Fibroblast of mammary gland (primary cell): ENCODE data around the gene EFCAB11.

ENCODE experiments used
- DNase-seq: peaks from one replicate; pipeline ENCODE4 v3.0.0-alpha.2; 2010; ENCODE audit warnings: low read depth
- H3K4me3 ChIP-seq: 2 replicates; pipeline ENCODE4 v1.5.1; 2011; ENCODE audit warnings: low read depth, mild to moderate bottlenecking, low read length, moderate library complexity; ENCODE audit not compliant: control insufficient read depth
- TF ChIP-seq, protein P1 (sequence below): conservative IDR thresholded peaks from 2 replicates; pipeline ENCODE4 v1.5.1; 2011; ENCODE audit warnings: low read depth, low read length, inconsistent platforms; ENCODE audit not compliant: control insufficient read depth, insufficient read depth

The EFCAB11 gene

DNA sequence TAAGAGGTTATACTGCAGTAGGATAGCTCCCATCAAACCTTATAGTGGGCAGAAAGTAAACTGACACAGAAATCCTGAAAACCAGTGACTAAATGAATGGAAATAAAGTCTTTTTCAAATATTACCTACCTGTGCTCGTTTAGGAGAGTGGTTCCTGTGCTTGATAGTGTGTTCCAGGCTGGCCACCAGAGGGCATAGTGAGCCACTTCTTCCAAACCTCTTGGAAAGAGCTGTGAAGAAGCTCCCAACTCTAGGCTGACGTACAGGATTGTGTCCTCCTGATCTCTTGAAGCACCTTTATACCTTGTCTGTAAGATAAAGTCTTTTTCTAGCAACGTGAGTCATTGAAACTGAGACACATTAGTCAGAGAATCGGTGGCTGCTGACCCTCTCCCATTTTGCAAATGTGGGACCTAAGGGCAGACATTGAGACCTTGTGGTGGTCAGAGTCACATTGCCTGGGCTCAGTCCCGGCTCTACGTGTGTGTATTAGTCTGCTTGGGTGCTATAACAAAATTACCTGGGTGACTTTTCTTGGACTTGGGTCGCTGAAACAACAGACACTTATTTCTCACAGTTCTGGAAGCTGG, 18.8 kb upstream of the EFCAB11 start:
- TF ChIP-seq, protein P1, sequence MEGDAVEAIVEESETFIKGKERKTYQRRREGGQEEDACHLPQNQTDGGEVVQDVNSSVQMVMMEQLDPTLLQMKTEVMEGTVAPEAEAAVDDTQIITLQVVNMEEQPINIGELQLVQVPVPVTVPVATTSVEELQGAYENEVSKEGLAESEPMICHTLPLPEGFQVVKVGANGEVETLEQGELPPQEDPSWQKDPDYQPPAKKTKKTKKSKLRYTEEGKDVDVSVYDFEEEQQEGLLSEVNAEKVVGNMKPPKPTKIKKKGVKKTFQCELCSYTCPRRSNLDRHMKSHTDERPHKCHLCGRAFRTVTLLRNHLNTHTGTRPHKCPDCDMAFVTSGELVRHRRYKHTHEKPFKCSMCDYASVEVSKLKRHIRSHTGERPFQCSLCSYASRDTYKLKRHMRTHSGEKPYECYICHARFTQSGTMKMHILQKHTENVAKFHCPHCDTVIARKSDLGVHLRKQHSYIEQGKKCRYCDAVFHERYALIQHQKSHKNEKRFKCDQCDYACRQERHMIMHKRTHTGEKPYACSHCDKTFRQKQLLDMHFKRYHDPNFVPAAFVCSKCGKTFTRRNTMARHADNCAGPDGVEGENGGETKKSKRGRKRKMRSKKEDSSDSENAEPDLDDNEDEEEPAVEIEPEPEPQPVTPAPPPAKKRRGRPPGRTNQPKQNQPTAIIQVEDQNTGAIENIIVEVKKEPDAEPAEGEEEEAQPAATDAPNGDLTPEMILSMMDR = peak; percentile 95
- no peak overlapping the region for H3K4me3 ChIP-seq
- peak; percentile 72 for DNase-seq

DNA sequence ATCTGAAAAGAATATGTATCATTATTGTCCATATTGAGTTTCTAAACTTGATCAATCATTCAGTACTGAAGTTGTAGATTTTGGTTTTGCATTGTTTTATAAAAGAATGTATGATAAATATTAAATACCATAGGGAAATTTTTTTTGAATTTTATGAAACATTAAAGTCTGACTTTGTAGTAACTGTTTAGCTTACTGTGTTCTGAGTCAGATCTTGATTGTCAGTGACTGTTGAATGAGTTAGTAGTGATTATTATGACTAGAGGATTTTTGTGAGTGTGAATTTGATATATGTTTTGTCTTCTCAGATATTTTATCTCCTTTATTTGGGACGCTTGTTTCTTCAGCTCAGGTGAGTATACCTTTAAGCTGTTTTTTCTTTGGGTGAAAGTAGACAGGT, 11.3 kb upstream of the EFCAB11 start:
- TF ChIP-seq, protein P1 = no peak
- no peak for DNase-seq
- no peak overlapping the region for H3K4me3 ChIP-seq

DNA sequence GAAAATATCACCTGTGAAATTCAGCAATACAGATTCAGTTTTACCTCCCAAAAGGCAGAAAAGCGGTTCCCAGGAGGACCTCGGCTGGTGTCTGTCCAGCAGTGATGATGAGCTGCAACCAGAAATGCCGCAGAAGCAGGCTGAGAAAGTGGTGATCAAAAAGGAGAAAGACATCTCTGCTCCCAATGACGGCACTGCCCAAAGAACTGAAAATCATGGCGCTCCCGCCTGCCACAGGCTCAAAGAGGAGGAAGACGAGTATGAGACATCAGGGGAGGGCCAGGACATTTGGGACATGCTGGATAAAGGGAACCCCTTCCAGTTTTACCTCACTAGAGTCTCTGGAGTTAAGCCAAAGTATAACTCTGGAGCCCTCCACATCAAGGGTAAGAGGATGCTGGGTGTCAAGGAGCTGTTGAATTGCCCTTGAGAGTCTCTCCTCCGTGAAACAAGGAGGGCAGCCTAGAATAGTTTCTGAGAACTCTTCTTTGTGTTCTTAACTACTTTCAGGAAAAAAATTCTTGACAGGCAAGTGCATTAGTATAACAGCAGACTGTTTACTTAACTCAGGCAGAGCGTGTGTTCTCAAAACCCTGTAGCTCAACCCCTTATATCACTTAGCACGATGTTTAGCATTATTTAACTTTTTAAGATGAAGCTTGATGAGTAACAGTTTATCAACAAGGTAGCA, 8.9 kb upstream of the EFCAB11 start:
- no peak overlapping the region for H3K4me3 ChIP-seq
- no peak for DNase-seq
- TF ChIP-seq, protein P1 = no peak

DNA sequence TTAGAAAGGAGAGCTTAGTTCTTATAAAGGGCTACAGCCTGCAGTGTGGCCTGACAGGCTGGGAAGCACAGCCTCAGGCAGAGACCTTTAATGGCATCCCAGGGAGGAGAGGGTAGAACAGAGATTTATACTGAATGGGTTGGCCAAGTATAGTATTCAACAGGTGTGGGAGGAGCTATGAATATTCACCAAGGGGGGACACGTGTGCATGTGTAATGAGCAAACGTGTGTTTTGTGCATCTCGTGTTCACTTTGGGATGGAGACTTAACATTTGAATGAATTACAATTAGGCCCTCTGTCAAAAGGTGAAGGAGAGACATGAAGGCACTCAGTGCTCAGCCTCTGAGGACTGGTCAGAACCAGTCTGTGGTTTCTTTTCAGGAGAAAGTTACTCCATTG, 6.4 kb upstream of the EFCAB11 start:
- no peak for DNase-seq
- no peak overlapping the region for H3K4me3 ChIP-seq
- TF ChIP-seq, protein P1 = no peak

DNA sequence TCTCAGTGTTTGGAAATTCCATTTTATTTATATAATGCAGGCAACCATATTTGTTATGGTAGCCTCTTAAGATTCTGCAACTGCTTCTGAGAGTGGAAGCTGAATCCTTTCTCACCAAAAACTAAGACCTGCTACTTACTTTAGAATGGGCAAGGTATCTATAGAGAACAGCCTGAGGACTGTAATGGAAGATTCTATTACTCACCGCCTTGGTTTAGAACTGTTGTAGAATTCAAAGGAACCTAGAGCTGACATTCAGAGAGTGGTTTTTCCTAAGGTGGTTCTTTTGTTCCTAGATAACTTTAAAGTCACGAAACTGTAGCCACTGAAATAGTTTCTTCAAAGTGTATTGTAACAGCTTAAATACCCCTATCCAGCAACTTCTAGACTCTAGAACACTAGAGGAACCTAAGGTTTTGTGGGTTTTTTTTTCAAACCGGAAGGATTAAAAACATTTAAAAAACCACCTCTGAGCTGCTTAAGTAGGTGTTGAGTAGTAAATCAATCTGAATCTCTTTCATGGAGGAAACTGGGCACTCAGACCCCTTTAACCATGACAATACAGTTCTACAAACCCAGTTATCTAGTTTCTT, 5.4 kb upstream of the EFCAB11 start:
- DNase-seq = no peak
- TF ChIP-seq, protein P1 = no peak
- H3K4me3 ChIP-seq = no peak overlapping the region

DNA sequence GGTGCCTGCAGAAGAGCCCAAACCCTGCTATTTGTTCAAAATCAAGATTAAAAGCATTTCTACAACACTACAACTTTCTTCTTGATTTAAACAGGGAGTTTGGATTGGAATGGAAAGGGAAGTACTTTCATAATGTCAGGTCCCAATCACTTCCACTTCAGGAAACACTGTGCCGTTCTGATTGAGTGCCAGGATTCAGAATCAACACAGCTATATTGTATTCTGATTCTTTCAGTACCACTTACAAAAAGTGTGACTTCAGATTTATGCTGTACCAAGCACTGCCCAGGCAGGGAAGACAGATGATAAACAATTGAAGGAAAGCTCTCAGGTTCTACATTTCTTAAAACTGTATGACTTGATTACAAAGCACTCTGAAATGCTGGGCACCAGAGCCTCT, 4.4 kb upstream of the EFCAB11 start:
- no peak overlapping the region for H3K4me3 ChIP-seq
- DNase-seq = no peak
- TF ChIP-seq, protein P1 = no peak
